HepG2 (cell line): ENCODE measurements around the gene PPDPF. TPM values are rescaled to one million over a fixed set of nuclear protein-coding genes. Genes with fewer than 3 reads are reported as not detected.

Experiments used
- ATAC-seq: fragments of 200-7000 bp; cut with Tn5 transposase; 3 replicates; pipeline ENCODE4 v1.9.1; 2020; ENCODE audit warnings: mild to moderate bottlenecking, moderate library complexity
- BruUV-seq: library from RNA; stranded (reverse); fragments of 400-500 nt; replicated peaks from 2 replicates; lab custom pipeline; 2021; lab: Mats Ljungman, UMichigan
- CTCF ChIA-PET: fragments of 300-600 bp; formaldehyde crosslinking; extraction: SDS; loops from one replicate; lab custom pipeline; 2021; ENCODE audit warnings: low total read pairs, inconsistent platforms, low intra/inter-chr PET ratio; lab: Yijun Ruan, JAX
- POLR2A ChIA-PET: fragments of 350-600 bp; sonication (Branson Sonifier 250); formaldehyde crosslinking; loops from one replicate; lab custom pipeline; 2020; ENCODE audit warnings: antibody characterized with exemption, inconsistent platforms; lab: Yijun Ruan, JAX
- DNase-seq: peaks from one replicate; pipeline ENCODE4 v3.0.0-alpha.2; 2015; ENCODE audit warnings: low spot score
- FAIRE-seq: peaks from 3 replicates; lab custom pipeline; 2011; peaks lifted over from hg19 to GRCh38; lab: Jason Lieb, UNC
- H2AFZ ChIP-seq: one replicate; pipeline ENCODE4 v1.6.1; 2011; ENCODE audit warnings: low read length, inconsistent platforms
- H3K27ac ChIP-seq: fragments of 300-600 bp; 3 replicates; pipeline ENCODE4 v1.8.0; 2011; ENCODE audit warnings: mixed run types, mild to moderate bottlenecking, mixed read lengths, low read length, inconsistent platforms; ENCODE audit not compliant: insufficient read depth; ENCODE audit errors: extremely low read length
- H3K27me3 ChIP-seq, 2 experiments: fragments of 200-600 bp in 1 of 2; 2 replicates in 1 of 2; 3 replicates in 1 of 2; pipeline versions ENCODE4 v1.6.0 to v1.8.0; 2011; ENCODE audit warnings: low read length in 2 of 2, mild to moderate bottlenecking in 2 of 2, moderate library complexity in 2 of 2, inconsistent platforms in 1 of 2; ENCODE audit not compliant: insufficient read depth in 2 of 2, control insufficient read depth in 1 of 2
- H3K36me3 ChIP-seq, 2 experiments: fragments of 200-600 bp in 1 of 2; replicated peaks in 1 of 2; 2 replicates in 1 of 2; 3 replicates in 1 of 2; pipeline versions ENCODE4 v1.5.1 to v1.8.0; 2011; ENCODE audit warnings: low read length in 2 of 2, inconsistent platforms in 1 of 2; ENCODE audit not compliant: insufficient read depth in 2 of 2, control insufficient read depth in 1 of 2
- H3K4me1 ChIP-seq: 2 replicates; pipeline ENCODE4 v1.5.1; 2012; ENCODE audit warnings: low read length, inconsistent platforms; ENCODE audit not compliant: insufficient read depth
- H3K4me2 ChIP-seq: 2 replicates; pipeline ENCODE4 v1.6.0; 2011; ENCODE audit warnings: low read depth, low read length, inconsistent platforms
- H3K4me3 ChIP-seq, 3 experiments: fragments of 200-600 bp in 1 of 3; sonication (generic), shearing (Covaris generic) in 1 of 3; replicated peaks in 1 of 3; 2 replicates each; pipeline ENCODE4 v1.5.1; 2011 to 2016; ENCODE audit warnings: low read length in 3 of 3, inconsistent platforms in 2 of 3, low read depth in 2 of 3, mild to moderate bottlenecking in 2 of 3, control low read depth in 1 of 3, mixed read lengths in 1 of 3; ENCODE audit not compliant: insufficient read depth in 1 of 3
- H3K79me2 ChIP-seq: one replicate; pipeline ENCODE4 v1.6.1; 2011; ENCODE audit warnings: low read length, inconsistent platforms; ENCODE audit not compliant: insufficient read depth
- H3K9ac ChIP-seq: 2 replicates; pipeline ENCODE4 v1.6.0; 2011; ENCODE audit warnings: mild to moderate bottlenecking, low read depth, low read length, inconsistent platforms; ENCODE audit not compliant: insufficient read depth
- H3K9me3 ChIP-seq: 2 replicates; pipeline ENCODE4 v1.5.1; 2012; ENCODE audit warnings: mild to moderate bottlenecking, low read length
- H4K20me1 ChIP-seq: 2 replicates; pipeline ENCODE4 v1.6.0; 2011; ENCODE audit warnings: inconsistent platforms, mild to moderate bottlenecking, low read length, moderate library complexity; ENCODE audit not compliant: insufficient read depth
- EZH2 ChIP-seq: conservative IDR thresholded peaks from 2 replicates; pipeline ENCODE4 v1.6.1; 2012; ENCODE audit warnings: mild to moderate bottlenecking, low read depth, low read length, moderate library complexity
- HMG20A ChIP-seq: IDR thresholded peaks from 2 replicates; pipeline ENCODE4 v1.6.1; 2016; ENCODE audit warnings: borderline replicate concordance
- HNRNPK ChIP-seq: fragments of 200-400 bp; formaldehyde crosslinking; IDR thresholded peaks from 2 replicates; pipeline ENCODE4 v1.6.1; 2018; ENCODE audit warnings: low read length, low read depth, moderate library complexity, mild to moderate bottlenecking; ENCODE audit not compliant: poor library complexity, severe bottlenecking
- PCBP1 ChIP-seq: fragments of 200-400 bp; formaldehyde crosslinking; IDR thresholded peaks from 2 replicates; pipeline ENCODE4 v1.6.1; 2017; ENCODE audit warnings: mild to moderate bottlenecking, low read depth, low read length, borderline replicate concordance
- ZNF704 ChIP-seq: sonication (generic); formaldehyde crosslinking; IDR thresholded peaks from 2 replicates; pipeline ENCODE4 v1.8.1; 2023; ENCODE audit warnings: mild to moderate bottlenecking, inconsistent platforms, moderate library complexity, missing genetic modification reagents, borderline replicate concordance
- WGBS: methylation state at CpG from one replicate; pipeline ENCODE4 v1.1.6; 2017; ENCODE audit warnings: low lambda C conversion rate; 5-methylcytosine and 5-hydroxymethylcytosine counted together
- in situ Hi-C: cut with HindIII; loops from 2 replicates; pipeline ENCODE4 v1.10.0; 2017; ENCODE audit warnings: low pct_unique_long_range_greater_than_20kb; ENCODE audit not compliant: extremely low pct_ligation_motif_present
- intact Hi-C: fragments of 100-400 bp; cut with micrococcal nuclease; formaldehyde crosslinking; loops from one replicate; pipeline ENCODE4 v1.10.0; 2022; ENCODE audit not compliant: unreplicated experiment
- polyA plus RNA-seq, 8 experiments: library from polyadenylated mRNA; depleted of rRNA in 3 of 8; stranded (reverse) in 7 of 8; unstranded in 1 of 8; fragments of >200 nt; fragmentation: Illumina TruSeq in 4 of 8; extraction: Trizol in 4 of 8; gene quantifications; 2 replicates each; pipeline versions ENCODE4 v1.2.1 to v1.2.3, GENCODE V29; 2011 to 2016; ENCODE audit warnings: low read depth in 4 of 8, missing spikeins in 1 of 8, mixed read lengths in 1 of 8; ENCODE audit not compliant: insufficient read depth in 1 of 8
- total RNA-seq, 5 experiments: library from RNA; depleted of rRNA; stranded (reverse); fragments of >200 nt; fragmentation: Illumina TruSeq; extraction: Trizol; gene quantifications; 2 replicates each; pipeline ENCODE4 v1.2.3, GENCODE V29; 2016; ENCODE audit warnings: low read depth in 1 of 5

PPDPF gene
- total and polyA plus RNA-seq, 2 of the 13 experiments (the other 11 are each of a cell fraction or from before 2014, with no cell fraction given): 1.8 to 7.0 TPM

DNA sequence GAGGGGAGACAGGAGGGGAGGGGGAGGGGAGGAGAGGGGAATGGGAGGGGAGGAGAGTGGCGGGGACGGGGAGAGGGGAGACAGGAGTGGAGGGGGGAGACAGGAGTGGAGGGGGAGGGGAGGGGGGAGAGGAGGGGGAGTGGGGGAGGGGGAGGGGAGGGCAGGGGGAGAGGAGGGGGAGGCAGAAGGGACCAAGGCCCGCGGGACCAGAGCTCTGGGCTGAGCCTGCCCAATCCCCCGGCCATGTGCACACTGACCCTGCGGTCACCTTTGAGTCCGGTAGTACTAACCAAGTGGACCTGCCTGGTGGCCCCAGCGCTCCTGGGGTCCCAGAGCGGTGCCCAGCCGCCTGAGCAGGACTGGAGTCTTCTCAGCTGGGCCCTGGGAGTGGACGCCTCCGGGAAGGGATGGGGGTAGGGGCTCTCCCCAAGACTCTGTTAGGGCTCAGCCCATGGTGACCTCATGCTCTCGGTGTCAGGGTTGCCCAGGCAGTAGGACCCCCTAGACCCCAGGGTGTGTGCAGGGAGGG is 47.6 kb upstream of the PPDPF start:
- H3K27ac ChIP-seq: no peak overlapping the region
- no peak for FAIRE-seq
- no TSS peak for BruUV-seq

GRCh38 chr20:63473555-63474449 is 46.8 kb upstream of the PPDPF start:
- no peak for FAIRE-seq
- in situ Hi-C loops: no loop called here
- POLR2A ChIA-PET: interaction anchor here (0.6 kb wide), 1 partner anchor 46 kb away, joined by 3 read pairs; no protein-coding TSS in a partner anchor
- 9% methylated on average over 25 of the region's 30 CpGs for WGBS
- CTCF ChIA-PET: no interaction called here
- no peaks in the 10 kb centered on the region for H3K4me1 ChIP-seq
- no peaks in the 10 kb centered on the region for H3K36me3 ChIP-seq
- no peaks in the 10 kb centered on the region for H3K9me3 ChIP-seq
- peaks cover 35 to 86% of the 10 kb centered on the region in 2 experiments for H3K27me3 ChIP-seq
- H4K20me1 ChIP-seq: peaks cover 3% of the 10 kb centered on the region; the same call in 1 of the 2 replicates
- H3K9ac ChIP-seq: no peak overlapping the region
- no peak overlapping the region for H2AFZ ChIP-seq
- no peak overlapping the region for H3K4me3 ChIP-seq
- no peak for DNase-seq
- no peak overlapping the region for H3K4me2 ChIP-seq
- no TSS peak for BruUV-seq
- H3K27ac ChIP-seq: no peak overlapping the region
- TF ChIP-seq ZNF704 (no peak), EZH2 (0 out of 2 replicates have a peak, but pooled peaks have one; percentile 1)
- TF ChIP-seq, all 625 proteins: peak for 1
- intact Hi-C loops: no loop called here
- ATAC-seq: no peak
- no peaks in the 10 kb centered on the region for H3K79me2 ChIP-seq

More for the DNA sequence above, 47.6 kb upstream of the PPDPF start:
- H3K36me3 ChIP-seq: no peaks in the 10 kb centered on the region
- CTCF ChIA-PET: no interaction called here
- no peaks in the 10 kb centered on the region for H3K4me1 ChIP-seq
- in situ Hi-C loops (no loop called here), intact Hi-C loops (no loop called here)
- no peak overlapping the region for H3K4me3 ChIP-seq
- TF ChIP-seq HNRNPK: peak; percentile 94
- peak; percentile 97; the same call in 1 of the 2 replicates for TF ChIP-seq PCBP1
- TF ChIP-seq HMG20A: no peak
- peaks cover 6% of the 10 kb centered on the region; the same call in 1 of the 2 replicates for H4K20me1 ChIP-seq
- DNase-seq (no peak), ATAC-seq (no peak)
- no peak overlapping the region for H3K9ac ChIP-seq
- H3K4me2 ChIP-seq: no peak overlapping the region
- POLR2A ChIA-PET: no interaction called here
- 41% methylated on average over 10 of the region's 13 CpGs for WGBS
- H2AFZ ChIP-seq: no peak overlapping the region
- H3K9me3 ChIP-seq: no peaks in the 10 kb centered on the region
- peaks cover 40 to 86% of the 10 kb centered on the region in 2 experiments for H3K27me3 ChIP-seq
- no peaks in the 10 kb centered on the region for H3K79me2 ChIP-seq
